GM20431 (cell line): Measurements from ENCODE around the gene NCAPD2.
"Not testable (repeated sequence)": the region's sequence is repeated elsewhere in the genome, so short reads cannot be mapped to it uniquely, and the experiment has no call there.

Experiments used
- in situ Hi-C: fragments of 300-500 bp; cut with MseI, MboI; formaldehyde crosslinking; loops from one replicate; pipeline ENCODE4 v1.15.0; 2020; ENCODE audit warnings: low sequenced_read_pairs; ENCODE audit not compliant: unreplicated experiment

The NCAPD2 gene

GRCh38 chr12:6492838-6493496, 935 bp upstream of the NCAPD2 start, which contains the start of gene MRPL51:
TSS of gene MRPL51 (minus strand) at chr12:6493262. CDS start at chr12:6493136, 126 bp downstream.
- in situ Hi-C loops = no loop called here

DNA sequence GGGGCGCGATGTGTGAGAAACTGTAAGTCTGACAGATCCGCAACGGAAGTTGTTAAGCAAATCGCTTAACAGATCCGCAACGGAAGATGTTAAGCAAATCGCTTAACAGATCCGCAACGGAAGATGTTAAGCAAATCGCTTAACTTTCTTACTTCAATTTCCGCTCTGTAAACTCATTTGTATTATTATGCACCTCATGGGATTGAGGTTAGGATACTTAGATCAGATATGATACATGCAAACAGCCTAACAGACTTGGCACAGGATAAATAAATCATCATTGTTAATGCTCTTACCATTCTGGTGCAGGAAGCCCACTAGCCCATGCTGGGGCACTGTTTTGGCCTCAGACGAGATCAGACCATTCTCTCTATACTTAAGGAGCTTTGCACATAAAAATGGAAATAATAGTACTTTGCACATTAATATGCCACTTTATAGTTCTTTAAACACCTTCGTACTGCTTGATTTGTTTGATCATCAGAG, 399 bp downstream of the NCAPD2 start:
- in situ Hi-C loops = no loop called here

DNA sequence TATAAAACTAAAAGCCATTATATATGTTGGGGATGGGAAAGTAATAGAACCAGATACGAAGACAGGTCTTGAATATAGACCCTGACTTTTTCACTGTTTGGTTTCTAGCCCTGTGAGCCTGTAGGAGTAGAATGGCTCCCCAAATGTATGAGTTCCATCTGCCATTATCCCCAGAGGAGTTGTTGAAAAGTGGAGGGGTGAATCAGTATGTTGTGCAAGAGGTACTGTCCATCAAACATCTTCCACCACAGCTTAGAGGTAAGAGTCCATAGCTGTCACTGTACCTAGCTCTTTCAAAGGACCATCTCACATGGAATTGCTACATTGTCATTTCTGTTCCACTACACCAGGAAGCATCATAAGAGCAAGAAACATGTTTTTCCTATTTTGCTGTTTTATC, 1.1 kb downstream of the NCAPD2 start:
- in situ Hi-C loops = no loop called here

DNA sequence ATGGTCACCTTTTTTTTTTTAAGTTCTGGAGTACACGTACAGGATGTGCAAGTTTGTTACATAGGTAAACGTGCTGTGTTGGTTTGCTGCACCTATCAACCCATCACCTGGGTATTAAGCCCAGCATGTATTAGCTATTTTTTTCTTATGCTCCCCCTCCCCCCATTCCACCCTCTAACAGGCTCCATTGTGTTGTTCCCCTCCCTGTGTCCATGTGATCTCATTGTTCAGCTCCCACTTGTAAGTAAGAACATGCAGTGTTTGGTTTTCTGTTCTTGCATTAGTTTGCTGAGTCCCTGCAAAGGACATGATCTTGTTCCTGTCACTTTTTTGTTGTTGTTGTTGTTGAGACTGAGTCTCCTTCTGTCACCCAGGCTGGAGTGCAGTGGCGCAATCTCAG, 3.4 kb downstream of the NCAPD2 start:
- in situ Hi-C loops = not testable (repeated sequence)

DNA sequence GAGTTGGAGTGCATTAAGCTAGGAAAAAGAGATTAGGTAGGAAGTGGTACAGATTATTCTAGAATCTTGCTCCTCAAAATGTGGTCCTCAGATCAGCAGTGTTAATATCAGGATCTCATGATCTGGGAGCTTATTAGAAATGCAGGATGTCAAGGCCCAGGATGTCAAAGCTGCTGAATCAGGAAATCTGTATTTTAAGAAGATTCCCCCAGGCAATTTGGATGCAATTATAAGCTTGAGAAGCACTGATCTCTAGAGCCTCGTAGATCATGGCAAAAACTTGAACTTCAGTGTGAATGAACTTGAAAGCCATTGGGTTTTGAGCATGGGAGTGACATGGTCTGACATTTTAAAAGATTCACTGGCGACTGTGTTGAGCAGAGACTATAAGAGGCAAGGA, 6.6 kb downstream of the NCAPD2 start:
- in situ Hi-C loops = no loop called here

DNA sequence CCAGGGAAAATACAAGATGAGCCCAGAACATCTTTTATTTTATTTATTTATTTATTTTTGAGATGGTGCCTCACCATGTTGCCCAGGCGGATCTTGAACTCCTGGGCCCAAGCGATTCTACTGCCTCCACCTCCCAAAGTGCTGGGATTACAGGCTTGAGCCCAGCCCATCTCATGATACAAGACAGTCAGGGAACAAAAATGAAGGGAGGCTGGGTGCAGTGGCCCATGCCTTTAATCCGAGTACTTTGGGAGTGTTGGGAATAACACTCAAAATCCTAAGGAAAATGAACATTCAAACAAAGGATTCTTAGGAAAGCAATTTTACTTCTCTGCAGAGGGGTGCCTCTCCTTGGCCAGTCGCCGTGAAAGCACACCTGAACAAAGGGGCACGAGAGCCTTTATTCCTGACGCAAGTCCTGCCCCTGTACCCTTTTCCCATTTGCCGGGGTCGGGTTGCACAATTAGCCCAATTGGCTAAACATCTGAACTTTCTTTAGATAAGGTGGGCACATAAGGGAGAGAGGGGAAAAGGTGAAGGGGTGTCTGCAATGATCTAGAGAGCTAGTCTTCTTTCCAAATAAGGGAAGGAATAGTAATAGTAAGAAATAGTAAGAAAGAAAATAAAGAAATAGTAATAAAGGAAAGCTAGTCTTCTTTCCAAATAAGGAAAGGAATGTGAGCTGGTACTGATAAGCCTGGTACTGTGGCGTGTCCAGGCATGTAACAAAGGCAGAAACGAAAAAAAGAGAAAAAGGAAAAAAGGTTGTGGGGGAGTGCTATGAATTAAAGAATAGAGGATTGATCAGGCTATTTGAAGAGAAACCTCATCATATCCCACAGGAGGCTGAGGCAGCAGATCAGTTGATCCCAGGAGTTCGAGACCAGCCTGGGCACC, 13.4 kb downstream of the NCAPD2 start:
- in situ Hi-C loops = no loop called here

DNA sequence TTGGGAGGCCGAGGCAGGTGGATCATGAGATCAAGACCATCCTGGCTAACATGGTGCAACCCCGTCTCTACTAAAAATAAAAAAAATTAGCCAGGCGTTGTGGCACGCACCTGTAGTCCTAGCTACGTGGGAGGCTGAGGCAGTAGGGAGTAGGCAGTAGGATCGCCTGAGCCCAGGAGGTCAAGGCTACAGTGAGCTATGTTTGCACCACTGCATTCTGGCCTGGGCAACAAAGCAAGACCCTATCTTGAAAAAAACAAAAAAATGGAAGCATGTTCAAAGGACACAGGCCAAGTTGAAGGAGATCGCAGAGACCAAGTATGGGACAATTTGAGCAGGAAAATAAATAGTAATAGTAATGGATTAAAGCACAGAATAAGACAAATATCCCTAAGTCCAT, 14.2 kb downstream of the NCAPD2 start:
- in situ Hi-C loops = no loop called here

DNA sequence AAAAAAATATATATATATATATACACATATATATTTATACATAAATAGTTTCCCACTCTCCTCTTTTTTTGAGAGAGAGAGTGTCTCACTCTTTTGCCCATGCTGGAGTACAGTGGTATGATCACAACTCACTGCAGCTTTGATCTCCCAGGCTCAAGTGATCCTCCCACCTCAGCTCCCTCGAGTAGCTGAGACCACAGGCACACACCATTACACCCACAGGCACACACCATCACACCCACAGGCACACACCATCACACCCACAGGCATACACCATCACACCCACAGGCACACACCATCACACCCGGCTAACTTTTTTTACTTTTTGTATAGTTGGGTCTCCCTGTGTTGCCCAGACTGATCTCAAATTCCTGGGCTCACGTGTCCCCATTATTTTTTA, 26.3 kb downstream of the NCAPD2 start:
- in situ Hi-C loops = no loop called here

GRCh38 chr12:6522193-6522592, 28.3 kb downstream of the NCAPD2 start:
- in situ Hi-C loops = no loop called here

DNA sequence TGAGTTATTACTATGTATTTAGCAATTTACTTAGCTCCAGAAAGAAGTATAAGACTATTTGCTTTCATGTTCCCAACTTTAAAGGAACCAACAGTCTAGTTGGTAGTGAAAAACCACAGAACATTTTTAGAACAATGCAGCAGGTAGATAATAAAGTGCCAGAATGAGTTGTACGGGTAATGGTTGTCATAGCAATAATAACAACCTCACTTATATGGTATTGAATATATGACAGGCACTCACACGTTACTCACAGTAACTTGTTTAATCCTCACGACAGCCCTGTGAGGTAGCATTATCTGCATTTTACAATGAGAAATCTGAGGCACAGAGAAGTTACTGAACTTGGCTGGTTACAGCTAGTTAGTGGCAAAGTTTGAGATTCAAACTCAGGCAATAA, 29.8 kb downstream of the NCAPD2 start:
- in situ Hi-C loops = no loop called here

DNA sequence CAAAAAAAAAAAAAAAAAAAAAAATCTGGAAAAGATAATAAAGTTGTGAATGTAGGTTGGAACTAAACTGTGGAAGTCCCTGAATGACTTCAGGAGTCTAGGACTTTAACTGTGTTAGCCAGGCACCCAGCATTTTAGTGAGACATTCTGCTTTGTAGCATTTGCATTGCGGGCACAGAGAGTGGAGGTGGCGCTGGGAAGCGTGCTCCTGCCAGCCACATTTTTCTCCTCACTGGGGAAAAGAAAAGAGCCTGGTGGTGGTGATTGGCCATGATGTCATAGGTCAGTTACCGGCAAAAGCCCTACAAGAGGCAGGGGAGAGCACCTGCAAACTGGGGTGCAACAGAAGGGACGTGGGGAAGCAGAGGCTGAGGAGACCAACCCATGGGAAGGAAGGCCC, 30.7 kb downstream of the NCAPD2 start:
- in situ Hi-C loops = no loop called here

DNA sequence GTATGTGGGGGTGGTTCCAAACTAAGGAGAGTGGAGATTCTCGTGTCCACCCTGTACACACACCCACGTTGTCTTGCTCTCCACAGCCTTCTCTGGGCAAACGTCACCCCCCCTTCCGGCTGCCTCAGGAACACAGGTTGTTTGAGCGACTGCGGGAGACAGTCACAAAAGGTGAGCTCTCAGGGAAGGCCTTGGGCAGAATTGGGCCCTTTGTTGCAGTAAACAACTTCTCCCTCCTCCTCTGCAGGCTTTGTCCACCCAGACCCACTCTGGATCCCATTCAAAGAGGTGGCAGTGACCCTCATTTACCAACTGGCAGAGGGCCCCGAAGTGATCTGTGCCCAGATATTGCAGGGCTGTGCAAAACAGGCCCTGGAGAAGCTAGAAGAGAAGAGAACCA, 32.3 kb downstream of the NCAPD2 start:
- in situ Hi-C loops = no loop called here

DNA sequence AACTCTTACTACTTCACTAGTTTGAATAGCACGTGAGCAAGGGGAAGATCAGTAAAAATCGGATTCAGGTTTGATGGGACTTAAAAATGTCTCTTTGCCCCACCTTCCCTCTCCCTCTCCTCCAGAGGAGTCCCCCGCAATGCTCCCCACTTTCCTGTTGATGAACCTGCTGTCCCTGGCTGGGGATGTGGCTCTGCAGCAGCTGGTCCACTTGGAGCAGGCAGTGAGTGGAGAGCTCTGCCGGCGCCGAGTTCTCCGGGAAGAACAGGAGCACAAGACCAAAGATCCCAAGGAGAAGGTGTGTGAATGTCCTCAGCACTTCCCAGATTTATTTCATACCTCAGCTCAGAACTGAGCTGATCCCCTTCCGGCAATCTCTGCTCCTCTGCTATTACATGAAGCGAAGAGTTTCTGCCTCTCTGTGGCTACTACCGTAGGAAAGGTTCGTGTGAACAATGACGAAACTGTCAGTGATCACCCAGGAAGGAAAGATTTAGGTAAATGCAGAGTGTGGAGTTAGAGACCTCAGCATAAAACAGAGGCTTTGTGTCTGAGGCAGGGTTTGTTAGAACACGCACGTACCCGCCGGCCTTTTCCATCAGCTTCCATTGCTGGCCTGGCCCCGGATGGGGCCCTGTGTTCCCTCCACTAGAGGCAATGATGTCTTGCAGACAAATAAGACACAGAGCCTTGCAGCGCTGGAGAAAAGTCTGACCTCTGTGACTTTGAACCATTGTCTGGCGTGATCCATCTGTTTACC, 33.0 kb downstream of the NCAPD2 start:
- in situ Hi-C loops = no loop called here

- in situ Hi-C loops = no loop called here
Measured at GRCh38 chr12:6527711-6528110, 33.8 kb downstream of the NCAPD2 start.

- in situ Hi-C loops = no loop called here
Measured at GRCh38 chr12:6528539-6529235, 34.8 kb downstream of the NCAPD2 start.

DNA sequence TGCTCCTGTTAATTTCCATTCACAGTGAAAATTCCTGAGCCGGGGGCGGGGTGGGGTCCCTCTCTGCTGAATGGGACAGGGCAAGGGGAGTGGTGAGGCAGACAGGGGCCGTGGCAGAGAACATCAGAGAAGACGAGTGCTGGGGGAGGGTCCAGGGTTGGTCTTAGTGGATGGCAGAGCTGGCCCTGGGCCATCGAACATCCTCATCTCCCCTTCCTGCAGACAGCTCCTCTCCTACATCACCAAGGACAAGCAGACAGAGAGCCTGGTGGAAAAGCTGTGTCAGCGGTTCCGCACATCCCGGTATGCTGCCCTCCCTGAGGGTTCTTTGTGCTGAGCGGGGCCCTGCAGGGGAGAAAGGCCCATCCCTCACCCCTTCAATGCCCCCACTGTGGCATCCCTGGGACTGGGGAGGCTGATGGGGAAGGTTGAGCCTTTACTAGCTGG, 35.4 kb downstream of the NCAPD2 start:
- in situ Hi-C loops = no loop called here

DNA sequence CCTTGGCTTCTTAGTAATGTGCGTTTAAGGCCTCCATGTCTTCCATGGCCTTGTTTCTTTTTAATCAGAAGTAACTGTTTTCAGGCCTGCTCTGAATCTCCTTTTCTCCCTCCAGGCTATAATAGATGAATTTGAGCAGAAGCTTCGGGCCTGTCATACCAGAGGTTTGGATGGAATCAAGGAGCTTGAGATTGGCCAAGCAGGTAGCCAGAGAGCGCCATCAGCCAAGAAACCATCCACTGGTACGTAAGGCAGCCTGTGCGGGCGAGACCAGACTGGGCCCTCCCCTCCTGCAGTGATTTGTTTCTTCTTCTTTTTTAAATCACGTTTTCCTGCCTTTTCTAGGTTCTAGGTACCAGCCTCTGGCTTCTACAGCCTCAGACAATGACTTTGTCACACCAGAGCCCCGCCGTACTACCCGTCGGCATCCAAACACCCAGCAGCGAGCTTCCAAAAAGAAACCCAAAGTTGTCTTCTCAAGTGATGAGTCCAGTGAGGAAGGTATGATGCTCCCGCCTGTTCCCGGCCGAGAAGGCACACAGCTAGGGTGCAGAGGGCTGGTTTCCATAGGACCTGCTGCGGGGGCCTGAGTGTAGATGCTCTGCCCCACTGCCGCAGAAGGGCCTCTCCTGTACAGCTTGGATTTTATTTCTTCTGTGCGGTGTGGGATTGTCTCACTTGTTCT, 36.8 kb downstream of the NCAPD2 start:
- in situ Hi-C loops = no loop called here

DNA sequence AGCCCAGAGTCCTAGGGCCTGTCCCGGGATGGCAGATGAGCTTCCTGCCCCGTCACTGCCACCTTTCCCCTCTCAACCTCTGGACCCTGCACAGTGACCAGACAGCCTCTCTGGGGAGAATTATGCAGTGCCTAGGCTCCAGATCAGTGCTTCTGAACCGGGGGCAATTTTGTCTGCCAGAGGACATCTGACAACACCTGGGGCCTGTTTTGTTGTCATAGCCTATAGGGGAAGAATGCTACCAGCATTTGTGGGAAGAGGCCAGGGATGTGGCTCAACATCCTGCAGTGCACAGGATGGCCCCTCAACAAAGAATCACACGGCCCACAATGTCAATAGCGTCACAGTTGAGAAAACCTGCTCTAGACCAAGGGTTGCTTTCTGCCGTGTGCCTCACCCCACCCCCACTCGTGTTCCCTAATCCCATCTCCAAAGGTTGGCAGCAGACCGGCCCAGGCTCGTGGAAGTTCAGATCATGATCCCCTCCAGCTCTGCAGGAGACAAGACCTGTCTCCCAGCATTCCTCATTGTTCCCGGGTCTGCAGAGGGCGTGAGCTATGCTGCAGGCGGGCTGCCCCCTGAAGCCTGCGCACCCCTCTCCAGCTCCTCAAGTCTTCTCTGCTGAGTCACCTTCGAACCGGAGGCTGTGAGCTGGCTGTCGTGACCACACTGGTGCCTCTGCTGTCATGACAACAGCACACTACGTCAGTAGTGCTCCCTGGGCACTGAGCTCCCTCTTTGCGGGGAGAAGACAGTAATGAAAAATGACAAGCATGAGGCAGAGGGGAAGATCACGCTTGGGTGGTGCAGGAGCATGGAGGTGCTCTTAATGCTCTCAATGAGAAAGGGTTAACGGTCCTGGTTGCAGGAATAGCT, 38.4 kb downstream of the NCAPD2 start:
- in situ Hi-C loops = no loop called here
